COLO668 (cell line): ENCODE measurements around the gene MYOM1.
A peak's percentile ranks its signal among the peaks of the same experiment; 100 is the strongest.

Experiments used
- DNase-seq: peaks from one replicate; lab custom pipeline; 2025; ENCODE audit not compliant: unreplicated experiment; lab: John Stamatoyannopoulos, UW

Gene MYOM1

DNA sequence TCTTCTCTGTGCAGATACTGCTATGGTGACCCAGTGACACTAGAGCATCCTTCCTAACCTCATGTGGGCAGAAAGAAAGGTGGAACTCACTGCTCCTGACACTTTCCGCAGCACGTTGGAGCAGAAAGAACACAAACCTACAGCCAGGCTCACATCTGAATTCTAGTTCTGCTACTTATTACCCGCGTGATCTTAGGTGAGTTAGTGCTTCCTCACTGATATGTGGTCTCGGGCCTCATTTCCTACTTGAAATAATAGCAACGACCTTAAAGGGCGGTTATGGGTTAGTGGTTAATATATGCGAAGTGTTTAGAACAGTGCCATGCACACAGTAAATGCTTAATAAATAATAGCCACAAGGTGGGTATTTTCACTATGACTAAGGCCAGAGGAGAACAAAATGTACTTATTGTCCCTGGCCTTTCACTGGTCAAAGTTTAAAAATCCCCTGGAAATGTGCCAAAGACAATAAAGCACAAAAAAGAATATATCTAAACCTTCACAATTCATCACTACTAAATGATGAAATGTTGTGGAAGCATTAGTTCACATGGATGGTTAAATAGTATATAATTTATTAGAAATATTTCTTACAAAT lies 66.6 kb downstream of the MYOM1 start:
- DNase-seq, result no peak

DNA sequence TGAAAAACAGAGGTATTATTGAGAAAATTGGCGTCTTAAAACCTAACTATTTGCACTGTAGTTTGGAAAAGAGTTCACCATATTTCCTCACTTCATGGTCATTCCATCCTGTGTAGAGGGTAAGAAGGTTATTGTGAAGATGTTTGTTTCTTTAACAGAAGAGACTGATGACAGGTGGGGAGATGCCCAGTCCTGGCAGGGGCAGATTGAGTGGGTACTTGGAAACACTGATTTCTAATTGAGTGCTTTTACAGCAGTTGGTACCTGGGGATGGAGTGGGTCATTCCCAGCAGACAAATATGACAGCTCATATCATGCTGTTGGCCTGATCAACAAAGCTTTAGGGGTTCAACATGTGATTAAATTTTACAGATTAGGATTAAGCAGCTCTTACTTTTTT lies 67.5 kb downstream of the MYOM1 start:
- DNase-seq, result no peak

- DNase-seq, result no peak
Measured at GRCh38 chr18:3151399-3152264, 68.1 kb downstream of the MYOM1 start.

DNA sequence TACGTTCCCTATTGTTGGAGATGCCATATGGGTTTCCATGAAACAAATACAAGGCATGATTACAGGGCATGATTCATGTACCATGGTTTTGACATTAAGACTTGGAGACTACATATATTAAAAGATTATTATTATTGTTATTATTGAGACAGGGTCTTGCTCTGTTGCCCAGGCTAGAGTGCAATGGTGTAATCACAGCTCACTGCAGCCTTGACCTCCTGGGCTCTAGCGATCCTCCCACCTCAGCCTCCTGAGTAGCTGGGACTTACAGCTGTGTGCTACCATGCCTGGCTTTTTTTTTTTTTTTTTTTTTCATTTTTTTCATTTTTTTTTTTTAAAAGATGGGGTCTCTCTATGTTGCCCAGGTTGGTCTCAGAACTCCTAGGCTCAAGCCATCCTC lies 69.1 kb downstream of the MYOM1 start:
- no peak for DNase-seq

GRCh38 chr18:3150274-3150673 lies 69.5 kb downstream of the MYOM1 start:
- no peak for DNase-seq

- DNase-seq, result no peak
Measured at GRCh38 chr18:3148930-3149535, 70.7 kb downstream of the MYOM1 start.

DNA sequence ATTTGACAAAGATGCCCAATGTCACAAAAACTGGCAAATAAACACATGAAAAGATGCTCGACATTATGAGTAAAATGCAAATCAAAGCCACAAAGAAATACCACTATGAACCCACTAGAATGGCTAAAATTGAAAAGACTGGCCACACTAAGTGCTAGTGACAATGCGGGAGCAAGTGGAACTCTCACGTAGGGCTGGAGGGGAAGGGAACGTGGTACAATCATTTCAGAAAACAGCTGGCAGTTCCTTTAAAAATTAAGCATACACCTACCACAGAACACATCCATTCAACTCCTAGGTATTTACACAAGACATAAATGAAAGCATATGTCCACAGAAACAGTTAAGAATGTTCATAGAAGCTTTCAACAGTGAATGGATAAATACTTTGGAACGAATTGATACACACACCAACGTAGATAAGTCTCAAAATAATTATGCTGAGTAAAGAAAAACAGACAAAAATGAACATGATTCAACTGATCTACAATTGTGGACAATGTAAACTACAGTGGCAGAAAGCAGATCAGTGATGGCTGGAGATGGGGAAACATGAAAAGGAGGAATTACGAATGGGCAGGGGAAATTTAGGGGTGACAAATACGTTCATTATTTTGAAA lies 71.7 kb downstream of the MYOM1 start:
- DNase-seq, result no peak

- no peak for DNase-seq
Measured at GRCh38 chr18:3140986-3141639, 78.7 kb downstream of the MYOM1 start.

DNA sequence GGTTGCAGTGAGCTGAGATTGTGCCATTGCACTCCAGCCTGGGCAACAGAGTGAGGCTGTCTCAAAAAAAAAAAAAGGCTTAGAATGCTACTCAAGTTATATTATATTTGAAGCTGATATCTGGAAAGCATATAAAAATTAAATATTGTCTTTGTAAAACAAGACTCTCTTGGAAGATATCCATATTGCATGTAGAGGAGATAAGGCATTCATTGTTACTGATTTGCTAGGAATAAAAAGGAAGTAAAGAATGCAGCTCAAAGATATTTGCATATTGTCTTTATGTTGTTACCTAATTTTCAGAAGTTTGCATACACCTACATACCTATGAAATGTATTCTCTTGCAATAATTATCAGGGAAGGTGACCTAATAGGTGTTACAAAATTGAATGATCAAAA lies 79.4 kb downstream of the MYOM1 start:
- DNase-seq, result no peak

GRCh38 chr18:3139406-3139805 lies 80.4 kb downstream of the MYOM1 start:
- no peak for DNase-seq

DNA sequence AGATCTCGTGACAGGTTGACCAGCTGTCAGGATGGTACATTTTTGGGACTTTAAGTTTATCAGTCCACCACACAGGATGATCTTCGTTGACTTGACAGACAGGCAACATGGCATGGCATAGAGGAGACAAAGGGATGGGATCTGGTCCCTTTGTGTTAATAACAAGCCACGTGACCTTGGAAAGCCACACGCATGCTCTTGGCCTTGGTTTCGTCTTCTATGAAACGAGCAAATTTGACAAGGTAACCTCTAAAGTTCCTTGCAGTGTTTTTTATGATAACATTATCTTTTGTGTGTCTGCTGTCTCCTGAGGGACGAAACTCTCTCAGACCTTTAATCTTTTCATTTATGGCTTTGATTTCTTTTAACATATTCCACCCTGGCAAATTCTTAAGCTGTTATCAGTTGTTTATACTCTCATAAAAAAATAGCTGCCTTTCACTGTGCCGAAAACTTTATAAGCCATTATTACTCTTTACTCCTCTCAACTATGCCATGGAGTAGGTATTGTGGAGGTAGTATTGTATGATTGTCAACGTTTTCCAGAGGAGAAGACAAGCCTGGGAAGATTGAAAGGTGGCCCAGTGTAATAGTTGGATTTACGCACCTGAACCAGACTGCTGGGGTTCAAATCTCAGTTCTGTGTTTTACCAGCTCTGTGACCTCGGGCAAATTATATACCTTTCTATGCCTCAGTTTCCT lies 81.3 kb downstream of the MYOM1 start:
- DNase-seq, result no peak

DNA sequence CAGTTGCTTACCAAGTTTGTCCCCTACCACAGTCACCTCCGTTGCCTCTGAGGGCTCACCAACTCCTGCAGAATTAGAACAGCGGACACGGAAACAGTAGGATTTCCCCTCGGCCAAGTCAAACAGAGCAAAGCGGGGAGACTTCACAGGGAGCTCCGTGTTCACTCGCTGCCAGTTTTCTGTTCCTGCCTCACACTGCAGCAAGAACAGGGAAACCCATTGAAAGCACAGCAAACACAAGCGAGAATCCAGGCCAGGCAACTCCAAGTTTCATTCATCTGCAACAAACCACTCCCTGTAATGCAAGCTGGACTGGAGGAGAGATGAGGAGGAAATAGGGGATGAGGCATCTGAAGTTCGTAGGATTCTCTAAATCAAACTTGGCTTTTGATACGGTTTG lies 84.2 kb downstream of the MYOM1 start:
- no peak for DNase-seq

DNA sequence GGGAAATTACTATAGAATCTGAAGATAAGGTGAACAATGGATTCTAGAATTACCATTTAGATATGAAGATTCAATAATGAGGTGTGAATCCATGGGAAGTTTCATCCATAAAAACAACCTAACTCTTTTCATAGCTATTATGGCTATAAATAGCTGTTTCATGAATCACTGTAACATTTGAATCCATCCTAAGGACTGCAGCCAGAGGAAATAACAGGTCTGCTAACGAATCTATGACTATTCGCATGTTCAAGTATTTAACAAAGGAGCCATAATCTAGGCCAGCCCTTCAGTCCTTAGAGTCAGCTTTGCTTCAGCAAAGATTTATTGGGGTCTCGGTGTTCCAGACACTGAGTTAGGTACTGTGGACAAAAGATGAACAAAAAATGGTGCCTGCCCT lies 87.1 kb downstream of the MYOM1 start:
- no peak for DNase-seq

- DNase-seq, result no peak
Measured at GRCh38 chr18:3130344-3130743, 89.4 kb downstream of the MYOM1 start.

DNA sequence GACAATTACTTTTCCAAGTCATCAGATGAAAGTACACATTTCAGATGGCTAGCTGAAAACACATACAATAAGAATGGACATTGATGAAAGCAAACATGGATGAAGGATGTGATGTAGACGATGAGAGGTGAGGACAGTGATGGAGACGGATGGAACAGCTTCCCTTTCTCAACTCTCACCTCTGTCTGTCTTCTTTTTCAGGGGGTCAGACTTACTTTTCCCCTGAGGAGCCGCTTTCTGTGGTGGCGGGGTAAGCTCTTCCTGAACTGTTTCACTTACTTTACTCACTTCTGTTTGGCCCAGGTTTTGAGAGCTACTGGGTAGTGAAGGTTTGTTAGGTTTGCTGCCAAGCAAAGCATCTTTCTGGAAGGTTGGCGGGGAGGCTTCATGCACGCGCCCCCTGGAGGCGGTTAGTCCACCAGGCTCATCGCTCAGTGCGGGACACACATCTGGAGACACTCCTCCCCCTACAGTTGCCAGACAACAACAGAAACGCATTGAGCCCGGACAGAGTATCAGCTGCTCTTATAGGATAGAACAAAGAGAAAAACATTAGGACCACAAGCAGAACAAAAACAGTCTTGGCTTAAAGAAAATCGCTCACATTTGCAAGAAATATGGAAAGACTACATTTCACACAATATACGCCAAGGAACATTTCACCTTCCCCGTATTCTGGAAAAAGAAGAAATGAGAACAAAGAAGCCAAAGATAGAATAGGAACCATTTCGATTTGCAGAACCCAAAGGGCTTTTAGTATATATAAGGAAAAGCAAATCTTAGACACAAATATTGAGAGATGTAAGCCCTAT lies 90.5 kb downstream of the MYOM1 start:
- peak; percentile 90 for DNase-seq

DNA sequence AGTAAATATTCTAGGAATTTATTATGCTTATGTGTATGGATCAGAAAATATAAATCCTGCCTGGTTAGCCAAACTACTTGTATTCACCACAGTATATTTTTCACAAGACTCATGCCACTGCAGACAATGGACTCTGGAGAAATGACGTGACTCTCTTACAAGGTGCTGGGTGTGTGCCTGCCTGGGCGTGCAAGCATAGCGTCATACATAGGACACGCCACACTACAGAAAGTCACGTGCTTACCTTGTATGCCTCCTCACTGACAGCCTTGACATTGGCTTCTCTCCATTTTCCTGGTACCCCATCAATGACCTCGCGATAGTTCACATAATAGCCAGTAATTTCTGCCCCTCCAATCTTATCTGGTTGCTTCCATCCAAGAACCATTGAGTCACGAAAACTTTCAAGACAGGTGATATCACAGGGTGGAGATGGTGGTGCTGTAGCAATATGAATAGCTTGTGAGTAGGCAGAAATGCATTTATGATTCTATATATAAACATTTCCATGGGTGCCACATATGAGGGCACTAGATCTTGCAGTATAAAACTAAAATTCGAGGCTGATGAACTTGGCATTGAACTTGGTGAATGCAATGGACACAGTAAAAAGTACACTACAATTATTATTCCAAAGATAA lies 93.2 kb downstream of the MYOM1 start:
- no peak for DNase-seq

DNA sequence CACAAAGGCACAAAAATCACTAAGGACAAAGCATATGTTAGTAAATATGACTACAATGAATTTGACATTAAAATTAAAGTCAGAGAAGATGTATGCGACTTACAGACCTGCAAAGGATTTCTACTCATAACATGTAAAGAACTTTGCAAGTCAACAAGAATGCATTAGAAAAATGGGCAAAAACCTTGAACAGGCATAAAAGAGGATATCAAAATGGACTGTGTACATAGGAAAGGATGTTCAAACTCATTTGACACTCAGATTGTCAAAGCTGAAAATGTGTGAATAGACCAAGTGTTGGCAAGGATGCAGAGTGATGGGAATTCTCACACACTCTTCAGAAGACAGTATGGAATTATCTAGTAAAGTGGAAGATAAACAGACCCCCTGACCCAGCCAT lies 94.9 kb downstream of the MYOM1 start:
- DNase-seq, result no peak

DNA sequence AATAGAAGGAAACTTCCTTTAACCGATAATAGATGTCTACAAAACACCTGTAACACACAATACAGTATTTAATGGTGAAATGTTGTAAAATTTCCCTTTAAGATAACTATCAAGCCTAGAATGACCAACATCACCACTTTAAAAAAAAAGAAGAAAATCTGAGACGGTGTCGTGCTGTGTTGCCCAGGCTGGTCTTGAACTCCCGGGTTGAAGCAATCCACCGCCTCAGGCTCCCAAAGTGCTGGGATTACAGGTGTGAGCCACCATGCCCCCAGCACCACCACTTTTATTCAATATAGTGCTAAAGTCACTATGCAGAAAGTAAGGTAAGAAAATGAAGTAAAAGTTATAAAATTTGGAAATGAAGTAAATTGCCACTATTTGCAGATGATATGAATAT lies 96.9 kb downstream of the MYOM1 start:
- no peak for DNase-seq

- no peak for DNase-seq
Measured at GRCh38 chr18:3121259-3121658, 98.5 kb downstream of the MYOM1 start.
